HG02623 (cell line): ENCODE data around the gene ARHGEF10L.
"Not testable (repeated sequence)": the region's sequence is repeated elsewhere in the genome, so short reads cannot be mapped to it uniquely, and the experiment has no call there.

Experiments
- ATAC-seq: cut with Tn5 transposase; IDR thresholded peaks from one replicate; pipeline ENCODE4 v1.9.1; 2021; ENCODE audit warnings: moderate library complexity; ENCODE audit not compliant: unreplicated experiment

ARHGEF10L gene

DNA sequence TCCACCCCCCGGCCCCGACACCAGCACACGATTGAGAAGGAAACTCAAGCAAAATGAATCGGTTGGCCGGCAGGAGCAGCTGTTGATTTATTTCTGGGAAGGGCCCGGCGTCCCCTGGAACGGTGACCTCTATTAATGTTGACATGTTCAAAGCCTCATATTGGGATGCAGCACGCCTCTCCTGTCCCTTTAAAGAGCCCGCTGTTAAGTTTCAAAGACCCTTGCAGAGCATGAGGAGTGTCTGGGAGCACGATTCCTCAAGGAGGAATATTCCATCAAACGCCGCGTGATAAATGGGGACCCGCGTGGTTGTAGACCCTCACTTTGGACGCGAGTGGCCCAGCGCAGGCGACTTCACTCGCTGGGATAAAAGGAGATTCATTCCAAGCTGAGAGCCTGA is 194.2 kb downstream of the ARHGEF10L start:
- ATAC-seq = no peak

DNA sequence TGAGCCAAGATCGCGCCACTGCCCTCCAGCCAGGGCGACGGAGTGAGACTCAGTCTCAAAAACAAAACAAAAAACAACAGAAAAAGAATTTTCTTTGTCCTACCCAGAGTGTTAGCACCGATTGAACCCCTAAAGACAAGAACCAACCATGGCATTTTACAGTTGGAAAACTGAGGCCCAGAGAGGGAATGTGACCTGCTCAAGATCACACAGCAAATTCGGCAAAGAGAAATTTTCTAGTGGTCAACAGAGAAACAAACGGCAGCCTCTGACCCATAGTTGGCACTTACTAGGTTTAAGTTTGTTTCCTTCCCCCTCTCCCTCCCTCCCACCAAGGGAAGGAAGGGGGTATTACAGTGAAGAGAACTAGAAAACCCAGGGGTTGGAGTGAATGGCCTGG is 195.1 kb downstream of the ARHGEF10L start:
- no peak for ATAC-seq

DNA sequence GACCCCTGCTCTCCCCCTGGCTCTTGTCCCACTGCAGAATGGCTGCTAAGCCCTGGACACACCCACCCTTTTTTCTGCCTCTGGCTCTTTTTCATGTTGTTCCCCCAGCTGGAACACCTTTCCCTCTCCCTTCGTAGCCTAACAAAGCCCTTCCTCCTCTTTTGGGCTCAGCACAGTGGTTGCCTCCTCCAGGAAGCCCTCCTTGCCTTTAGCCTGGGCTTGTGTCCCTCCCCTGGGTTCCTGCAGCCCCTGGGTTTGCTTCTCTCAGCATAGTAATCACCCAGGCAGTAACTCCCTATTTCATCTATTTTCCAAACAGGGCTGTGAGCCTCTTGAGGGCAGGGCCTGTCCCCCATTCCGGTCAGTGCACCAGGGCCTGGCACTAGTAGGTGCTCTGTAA is 195.8 kb downstream of the ARHGEF10L start:
- ATAC-seq = no peak

DNA sequence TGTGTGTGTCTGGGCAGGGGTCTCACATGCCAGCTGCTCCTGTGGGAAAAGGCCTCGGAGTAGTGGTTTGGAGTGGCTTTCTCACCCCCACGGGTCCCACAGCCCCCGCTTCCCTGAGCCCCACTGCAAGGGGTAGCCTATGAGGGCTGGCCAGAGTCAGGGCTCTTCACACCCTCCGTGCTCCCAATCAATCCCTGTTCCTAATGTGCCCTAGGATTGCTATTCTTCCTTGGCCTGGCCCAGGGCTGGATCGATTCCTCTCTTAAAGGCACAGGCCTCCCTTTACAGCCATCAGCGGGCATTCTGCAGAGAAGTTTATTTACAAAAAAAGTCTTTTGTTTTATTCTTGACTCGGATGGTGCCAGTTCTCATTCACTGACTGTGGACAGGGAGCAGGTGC is 196.3 kb downstream of the ARHGEF10L start:
- no peak for ATAC-seq

DNA sequence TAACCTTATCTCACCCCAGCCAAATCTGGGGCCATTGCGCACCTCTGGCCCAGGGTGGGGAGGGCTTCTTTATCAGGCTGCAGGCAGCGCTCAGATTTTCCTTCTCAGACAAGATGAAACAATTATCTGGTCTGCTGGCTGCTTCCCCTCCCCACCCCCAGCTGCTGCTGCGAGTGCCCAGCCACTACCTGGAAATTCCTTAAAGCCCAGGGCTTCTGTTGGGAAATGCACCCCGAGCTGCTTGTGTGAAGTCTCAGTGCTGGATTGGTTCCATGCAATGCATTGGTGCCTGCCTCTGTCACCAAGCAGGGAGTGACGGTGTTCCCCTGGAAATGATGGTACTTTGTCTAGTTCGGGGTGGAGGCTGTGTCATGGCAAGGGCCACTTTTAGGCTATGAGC is 197.1 kb downstream of the ARHGEF10L start:
- ATAC-seq = no peak

DNA sequence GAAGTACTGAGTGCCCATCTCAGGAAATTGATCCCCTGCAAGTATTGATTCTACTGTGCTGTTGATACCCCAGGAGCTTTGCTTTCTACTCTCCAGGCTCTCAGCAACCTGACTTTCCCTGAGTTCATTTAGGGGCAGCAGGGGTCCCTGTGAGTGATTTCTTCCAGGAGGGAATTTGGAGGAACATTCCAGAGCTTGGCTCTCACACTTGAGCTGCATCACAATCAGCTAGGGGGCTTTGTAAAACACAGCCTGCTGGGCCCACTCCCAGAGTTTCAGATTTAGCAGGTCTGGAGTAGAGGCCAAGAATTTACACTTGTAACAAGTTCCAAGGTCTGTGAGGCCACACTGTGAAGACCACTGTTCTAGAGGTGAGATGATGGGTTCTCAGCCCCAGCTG is 199.6 kb downstream of the ARHGEF10L start:
- no peak for ATAC-seq

DNA sequence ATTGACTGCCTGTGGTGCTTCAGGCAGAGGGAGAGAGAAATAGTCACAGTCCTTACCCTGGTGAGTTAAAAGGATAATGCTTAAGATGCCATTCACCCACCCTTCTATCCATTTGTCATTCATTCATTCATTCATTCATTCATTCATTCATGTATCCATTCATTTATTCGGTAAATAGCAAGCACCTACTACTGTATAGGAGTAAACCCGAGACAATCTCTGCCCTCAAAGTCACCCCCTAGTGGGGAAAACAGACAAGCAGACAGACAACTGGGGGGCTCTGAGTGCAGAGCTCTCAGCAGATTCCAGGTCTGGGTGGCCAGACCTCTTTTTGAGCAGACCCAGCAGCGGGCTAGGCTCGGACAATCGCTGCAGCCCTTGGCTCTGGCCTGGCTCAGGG is 201.6 kb downstream of the ARHGEF10L start:
- no peak for ATAC-seq

DNA sequence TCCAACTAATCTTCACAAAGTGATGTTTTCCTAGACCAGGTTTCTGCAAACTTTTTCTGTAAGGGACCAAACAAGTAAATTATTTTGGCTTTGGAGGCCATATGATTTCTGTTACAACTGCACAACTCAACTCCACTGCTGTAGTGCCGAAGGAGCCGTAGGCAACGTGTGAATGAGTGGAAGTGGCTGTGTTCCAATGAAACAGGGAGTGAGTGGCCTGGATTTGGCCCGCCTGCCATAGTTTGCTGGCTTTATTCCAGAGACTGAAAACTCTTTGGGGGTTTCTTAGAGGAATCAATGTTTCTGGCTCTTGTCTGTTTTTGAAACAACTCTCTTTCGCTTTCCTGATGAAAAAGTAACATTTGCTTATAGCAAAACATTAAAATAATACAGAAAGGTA is 203.1 kb downstream of the ARHGEF10L start:
- ATAC-seq = no peak

DNA sequence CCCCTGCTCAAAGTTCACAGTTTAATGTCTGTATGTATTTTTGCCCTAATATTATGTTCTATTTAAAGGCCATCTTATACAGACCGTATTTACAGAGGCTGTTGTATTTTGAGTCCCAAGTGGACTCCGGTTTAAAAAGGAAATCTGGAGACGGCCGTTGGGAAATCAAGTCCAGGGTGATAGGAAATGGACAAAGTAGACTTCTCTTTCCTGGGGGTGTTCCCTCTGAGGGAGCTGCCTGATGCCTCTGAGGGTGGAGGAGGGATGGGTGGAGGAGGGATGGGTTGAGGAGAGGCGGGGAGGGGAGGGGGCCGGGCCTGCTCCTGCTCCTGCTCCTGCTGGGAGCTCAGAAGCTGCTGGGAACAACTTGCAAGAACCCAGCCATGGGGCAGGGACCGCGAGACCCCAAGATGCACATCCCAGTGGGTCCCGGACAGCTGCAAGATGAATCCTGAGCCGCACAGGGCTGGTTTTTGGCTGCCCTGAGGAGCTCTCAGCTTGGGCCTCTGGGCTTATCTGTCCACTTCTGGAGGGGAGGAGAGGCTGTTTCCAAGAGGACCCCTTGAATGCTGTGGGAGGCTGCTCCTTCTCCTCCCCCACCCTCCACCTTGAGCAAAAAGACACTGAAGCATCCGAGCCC is 203.6 kb downstream of the ARHGEF10L start:
- ATAC-seq = no peak

DNA sequence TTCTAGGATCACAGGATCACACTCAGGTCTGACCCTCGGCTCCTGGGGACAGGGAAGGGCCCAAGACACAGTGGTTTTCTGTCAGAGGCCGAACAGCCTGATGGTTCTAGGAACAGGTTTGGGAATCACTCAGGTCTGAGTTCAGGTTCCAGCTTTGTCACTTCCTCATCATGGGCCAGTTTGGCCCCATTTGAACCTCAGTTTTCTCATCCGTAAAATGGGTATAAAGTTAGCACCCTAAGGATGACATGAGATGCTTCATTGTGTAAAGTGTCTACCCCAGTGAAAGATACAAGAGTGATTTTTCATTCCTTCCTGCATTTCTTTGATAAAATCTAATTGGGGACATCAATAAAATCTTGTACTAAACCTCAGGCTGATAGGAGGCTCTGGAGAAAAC is 204.4 kb downstream of the ARHGEF10L start:
- ATAC-seq = no peak

DNA sequence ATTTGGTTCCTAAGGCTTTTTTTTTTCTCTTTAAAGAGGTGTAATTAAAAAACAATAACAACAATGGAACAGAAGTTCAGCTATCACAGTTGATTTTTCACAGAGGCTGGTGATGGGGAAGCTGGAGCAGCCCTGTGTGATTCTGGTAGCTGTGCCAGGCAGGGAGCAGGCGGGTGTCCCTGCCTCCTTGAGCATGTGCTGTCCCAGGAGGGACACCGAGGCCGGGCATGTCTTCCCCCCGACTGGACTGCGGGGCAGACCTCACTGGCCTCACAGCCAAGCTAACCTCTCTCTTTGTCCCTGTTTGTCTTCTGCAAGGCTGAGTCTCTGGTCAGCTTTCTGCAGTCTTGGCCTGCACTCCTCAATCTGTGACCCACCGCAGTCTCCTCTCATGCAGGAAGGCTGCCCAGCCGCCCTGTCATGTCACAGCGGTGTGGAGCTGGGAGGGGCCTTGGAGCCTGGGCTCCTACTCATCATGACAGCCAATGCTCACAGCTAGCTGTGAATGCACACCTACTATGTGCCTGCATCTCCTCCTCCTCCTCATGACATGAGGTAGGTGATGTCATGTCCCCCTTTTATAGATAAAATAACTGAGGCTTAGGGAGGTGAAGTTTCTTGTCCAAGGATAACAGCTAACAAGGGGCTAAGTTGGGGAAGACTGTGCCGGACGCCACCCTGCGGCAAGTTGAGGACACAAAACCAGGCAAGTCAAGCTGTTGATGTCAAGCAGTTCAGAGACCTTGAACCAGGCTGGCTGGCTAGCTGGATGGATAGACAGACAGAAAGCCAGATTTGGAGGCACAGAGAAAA is 205.4 kb downstream of the ARHGEF10L start:
- ATAC-seq = no peak

DNA sequence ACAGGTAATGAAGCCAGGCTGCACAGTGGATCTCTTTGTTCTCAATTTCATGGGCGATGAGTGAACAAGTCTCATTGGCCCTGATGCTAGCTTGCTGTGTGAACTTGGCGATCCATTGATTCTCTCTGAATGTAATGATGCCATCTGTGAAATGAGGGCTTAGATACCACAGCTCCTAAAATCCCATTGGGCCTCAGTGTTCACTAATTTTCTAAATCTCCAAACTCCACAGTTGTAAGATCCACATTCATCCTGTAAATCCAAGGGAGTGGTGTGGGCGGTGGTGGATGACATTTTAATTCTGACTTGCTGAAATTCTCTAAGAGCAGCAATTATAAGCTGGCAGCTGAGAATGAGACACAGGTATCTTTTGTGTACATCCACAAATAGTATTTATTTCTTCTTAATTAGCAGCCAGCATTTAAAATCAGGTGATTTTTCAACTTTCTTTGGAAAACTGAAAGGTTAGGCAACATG is 206.0 kb downstream of the ARHGEF10L start:
- ATAC-seq = no peak

DNA sequence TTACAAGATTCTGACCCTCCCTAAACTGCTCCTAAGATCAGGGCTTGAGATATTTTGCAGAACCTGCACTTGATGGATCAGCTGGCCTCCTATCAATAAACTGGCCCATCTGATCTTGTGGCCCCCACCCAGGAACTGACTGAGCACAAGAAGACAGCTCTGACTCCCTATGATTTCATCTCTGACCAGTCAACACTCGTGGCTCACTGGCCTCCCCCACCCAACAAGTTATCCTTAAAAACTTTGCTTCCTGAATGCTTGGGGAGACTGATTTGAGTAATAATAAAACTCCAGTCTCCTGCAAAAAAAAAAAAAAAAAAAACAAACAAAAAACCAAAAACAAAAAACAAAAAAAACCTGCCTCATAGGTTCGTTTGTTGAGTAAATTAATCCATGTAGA is 206.8 kb downstream of the ARHGEF10L start:
- ATAC-seq = not testable (repeated sequence)

DNA sequence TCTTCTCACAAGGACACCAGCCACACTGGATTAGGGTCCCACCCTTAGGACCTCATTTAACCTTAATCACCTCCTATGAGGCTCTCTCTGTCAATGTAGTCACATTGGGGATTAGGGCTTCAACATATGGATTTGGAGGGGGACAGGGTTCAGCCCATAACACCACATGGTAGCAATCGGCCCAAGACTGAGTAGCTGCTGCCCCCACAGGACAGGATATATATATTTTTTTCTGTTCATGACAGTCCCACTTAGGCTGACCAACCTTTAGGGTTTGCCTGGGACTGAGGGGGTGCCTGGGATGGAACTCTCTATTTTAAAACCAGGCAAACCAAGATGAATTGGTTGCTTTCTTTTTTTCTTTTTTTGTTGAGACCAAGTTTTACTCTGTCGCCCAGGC is 207.4 kb downstream of the ARHGEF10L start:
- ATAC-seq = no peak
